Mesenteric fat pad (tissue), 1 donor: ENCODE data around the gene TMEM51. TPM values are rescaled to one million over a fixed set of nuclear protein-coding genes. Genes with fewer than 3 reads are reported as not detected.
"Not testable (repeated sequence)": the region's sequence is repeated elsewhere in the genome, so short reads cannot be mapped to it uniquely, and the experiment has no call there.

ENCODE experiments used
- DNase-seq: peaks from one replicate; pipeline ENCODE4 v3.0.0-alpha.2; 2020; ENCODE audit warnings: low spot score
- total RNA-seq: library from RNA; stranded (reverse); fragmentation: NEBNext Ultra II Directional; extraction: Animal tissue kit (Norgen Biotek cat#: 25700); gene quantifications from one replicate; pipeline ENCODE4 v1.2.1, GENCODE V29; 2021
- donor health status: DM: yes; HTN: yes; CAD: no.

The TMEM51 gene
- total RNA-seq, 1 donor from 2014 or later, result 4.3 TPM

GRCh38 chr1:15125101-15125745, 28.3 kb upstream of the TMEM51 start:
- DNase-seq, result no peak

- no peak for DNase-seq
These were observed 25.5 kb upstream of the TMEM51 start for GRCh38 chr1:15128077-15128476.

- DNase-seq, result no peak
These were observed 24.8 kb upstream of the TMEM51 start for GRCh38 chr1:15128520-15129313.

- no peak for DNase-seq
These were observed 23.6 kb upstream of the TMEM51 start for GRCh38 chr1:15129944-15130343.

- no peak for DNase-seq
These were observed 22.9 kb upstream of the TMEM51 start for GRCh38 chr1:15130607-15131006.

- DNase-seq, result no peak
These were observed 20.6 kb upstream of the TMEM51 start for GRCh38 chr1:15132965-15133364.

GRCh38 chr1:15134285-15134684, 19.3 kb upstream of the TMEM51 start:
- no peak for DNase-seq

GRCh38 chr1:15135604-15136003, 17.9 kb upstream of the TMEM51 start:
- DNase-seq, result not testable (repeated sequence)

GRCh38 chr1:15137809-15138208, 15.7 kb upstream of the TMEM51 start:
- DNase-seq, result no peak

GRCh38 chr1:15139654-15140350, 13.7 kb upstream of the TMEM51 start:
- no peak for DNase-seq

GRCh38 chr1:15141935-15142539, 11.5 kb upstream of the TMEM51 start:
- no peak for DNase-seq

GRCh38 chr1:15145327-15145726, 8.2 kb upstream of the TMEM51 start:
- no peak for DNase-seq

GRCh38 chr1:15146142-15146680, 7.3 kb upstream of the TMEM51 start:
- DNase-seq, result no peak

GRCh38 chr1:15146971-15147376, 6.6 kb upstream of the TMEM51 start:
- no peak for DNase-seq

- DNase-seq, result no peak
These were observed 5.5 kb upstream of the TMEM51 start for GRCh38 chr1:15148004-15148403.

- no peak for DNase-seq
These were observed 5.1 kb upstream of the TMEM51 start for GRCh38 chr1:15148475-15148874.

GRCh38 chr1:15148941-15149340, 4.6 kb upstream of the TMEM51 start:
- no peak for DNase-seq

GRCh38 chr1:15150376-15150775, 3.2 kb upstream of the TMEM51 start:
- no peak for DNase-seq

GRCh38 chr1:15151377-15151806, 2.2 kb upstream of the TMEM51 start:
- no peak for DNase-seq

- DNase-seq, result no peak
These were observed 1.7 kb upstream of the TMEM51 start for GRCh38 chr1:15151871-15152270.
